GM12878 (cell line): Measurements from ENCODE around the gene EXD3. TPM values are rescaled to one million over a fixed set of nuclear protein-coding genes. Genes with fewer than 3 reads are reported as not detected.
A peak's percentile ranks its signal among the peaks of the same experiment; 100 is the strongest.

Experiments
- ATF7 ChIP-seq: fragments of 450-650 bp; IDR thresholded peaks from 2 replicates; pipeline ENCODE4 v1.6.1; 2016; ENCODE audit warnings: low read depth, mild to moderate bottlenecking
- BCL11A ChIP-seq: IDR thresholded peaks from 2 replicates; pipeline ENCODE4 v1.6.1; 2011; ENCODE audit warnings: low read depth, low read length
- BMI1 ChIP-seq: fragments of 450-650 bp; IDR thresholded peaks from 2 replicates; pipeline ENCODE4 v1.6.1; 2016; ENCODE audit warnings: mild to moderate bottlenecking, moderate library complexity, borderline replicate concordance
- BRCA1 ChIP-seq: IDR thresholded peaks from 2 replicates; pipeline ENCODE4 v1.6.1; 2011; ENCODE audit warnings: low read depth, low read length, improper control_type of control experiment
- CBX5 ChIP-seq: sonication (generic); IDR thresholded peaks from 2 replicates; pipeline ENCODE4 v1.6.1; 2016; ENCODE audit warnings: low read depth, moderate library complexity, mild to moderate bottlenecking, inconsistent platforms
- CHD1 ChIP-seq: IDR thresholded peaks from 2 replicates; pipeline ENCODE4 v1.6.1; 2012; ENCODE audit warnings: low read depth, low read length, improper control_type of control experiment
- CTCF ChIP-seq, 3 experiments: IDR thresholded peaks in 2 of 3; conservative IDR thresholded peaks in 1 of 3; 2 replicates each; pipeline ENCODE4 v1.5.1; 2011; ENCODE audit warnings: low read depth in 3 of 3, low read length in 3 of 3, mild to moderate bottlenecking in 3 of 3, control low read depth in 2 of 3, moderate library complexity in 2 of 3, inconsistent platforms in 1 of 3, mixed read lengths in 1 of 3; ENCODE audit not compliant: control insufficient read depth in 2 of 3, insufficient read depth in 1 of 3; ENCODE audit errors: extremely low read depth in 1 of 3
- E2F8 ChIP-seq: fragments of 450-650 bp; IDR thresholded peaks from 2 replicates; pipeline ENCODE4 v1.6.1; 2018; ENCODE audit warnings: mild to moderate bottlenecking, low read depth, moderate library complexity; ENCODE audit not compliant: partially characterized antibody
- EP300 ChIP-seq, 2 experiments: fragments of 150-350 bp in 1 of 2; IDR thresholded peaks; 2 replicates each; pipeline ENCODE4 v1.6.1; 2011 to 2012; ENCODE audit warnings: low read depth in 2 of 2, low read length in 2 of 2, borderline replicate concordance in 1 of 2, improper control_type of control experiment in 1 of 2, inconsistent platforms in 1 of 2; ENCODE audit not compliant: control insufficient read depth in 1 of 2
- IKZF1 ChIP-seq: fragments of 450-650 bp; conservative IDR thresholded peaks from 2 replicates; pipeline ENCODE4 v1.6.1; 2017; ENCODE audit warnings: antibody characterized with exemption, mild to moderate bottlenecking
- JUND ChIP-seq: IDR thresholded peaks from 2 replicates; pipeline ENCODE4 v1.6.1; 2012; ENCODE audit warnings: low read depth, mild to moderate bottlenecking, low read length, improper control_type of control experiment, moderate library complexity
- MTA3 ChIP-seq: IDR thresholded peaks from 2 replicates; pipeline ENCODE4 v1.6.1; 2012; ENCODE audit warnings: low read length, inconsistent platforms, borderline replicate concordance
- MYB ChIP-seq: fragments of 150-350 bp; IDR thresholded peaks from 2 replicates; pipeline ENCODE4 v1.6.1; 2014; ENCODE audit warnings: mild to moderate bottlenecking, low read depth, low read length, borderline replicate concordance
- NR2F1 ChIP-seq: fragments of 450-650 bp; conservative IDR thresholded peaks from 2 replicates; pipeline ENCODE4 v1.6.1; 2017; ENCODE audit warnings: mild to moderate bottlenecking
- POLR2AphosphoS2 ChIP-seq: IDR thresholded peaks from 2 replicates; pipeline ENCODE4 v1.6.1; 2011; ENCODE audit warnings: low read depth, mild to moderate bottlenecking, low read length, improper control_type of control experiment, moderate library complexity
- RB1 ChIP-seq: fragments of 450-650 bp; formaldehyde crosslinking; IDR thresholded peaks from 2 replicates; pipeline ENCODE4 v1.6.1; 2017; ENCODE audit warnings: mild to moderate bottlenecking, borderline replicate concordance
- RCOR1 ChIP-seq: conservative IDR thresholded peaks from 2 replicates; pipeline ENCODE4 v1.6.1; 2012; ENCODE audit warnings: low read depth, low read length, improper control_type of control experiment
- RFX5 ChIP-seq: IDR thresholded peaks from 2 replicates; pipeline ENCODE4 v1.6.1; 2011; ENCODE audit warnings: low read depth, low read length, improper control_type of control experiment
- SMAD5 ChIP-seq: IDR thresholded peaks from 2 replicates; pipeline ENCODE4 v1.6.1; 2016; ENCODE audit warnings: antibody characterized with exemption, low read depth
- SRF ChIP-seq, 2 experiments: IDR thresholded peaks; 2 replicates each; pipeline ENCODE4 v1.6.1; 2011; ENCODE audit warnings: low read depth in 2 of 2, low read length in 2 of 2, mild to moderate bottlenecking in 1 of 2, moderate library complexity in 1 of 2
- YBX1 ChIP-seq: fragments of 450-650 bp; IDR thresholded peaks from 2 replicates; pipeline ENCODE4 v1.6.1; 2016; ENCODE audit warnings: antibody characterized with exemption
- ZBTB40 ChIP-seq: fragments of 450-650 bp; IDR thresholded peaks from 2 replicates; pipeline ENCODE4 v1.6.1; 2016; ENCODE audit warnings: mild to moderate bottlenecking, moderate library complexity, borderline replicate concordance
- ZNF274 ChIP-seq: IDR thresholded peaks from one replicate; pipeline ENCODE4 v1.8.0; 2011; ENCODE audit not compliant: insufficient read length, insufficient read depth
- polyA plus RNA-seq, 11 experiments: library from polyadenylated mRNA; depleted of rRNA in 4 of 11; unstranded in 6 of 11; stranded (reverse) in 5 of 11; fragments of >200 nt; fragmentation: Nextera tagmentation in 4 of 11; fragmentation: Illumina TruSeq in 1 of 11; extraction: Ambion mirVana in 4 of 11; extraction: Trizol in 1 of 11; gene quantifications; 1 replicate in 1 of 11; 2 replicates in 10 of 11; pipeline versions ENCODE4 v1.2.1 to v1.2.3, GENCODE V29; 2011 to 2016; ENCODE audit warnings: inconsistent platforms in 2 of 11, missing spikeins in 2 of 11, low read depth in 1 of 11
- total RNA-seq, 4 experiments: library from RNA; depleted of rRNA in 3 of 4; stranded (reverse); fragments of >200 nt in 3 of 4; fragmentation: Illumina TruSeq in 1 of 4; extraction: Trizol in 1 of 4; gene quantifications; 2 replicates each; pipeline versions ENCODE4 v1.2.1 to v1.2.3, GENCODE V29; 2013 to 2021

The EXD3 gene
- total and polyA plus RNA-seq, 10 of the 15 experiments (the other 5 are each of a cell fraction or from before 2014, with no cell fraction given): 0.21 to 7.1 (median 3.6) TPM

GRCh38 chr9:137302118-137302448 lies 120.9 kb downstream of the EXD3 start, which contains the start of gene NRARP (continued):
- TF ChIP-seq E2F8 (no peak), BMI1 (no peak), ZNF274 (no peak), YBX1 (no peak), CBX5 (no peak), CTCF (IDR thresholded peaks at IDR 0.05 in 2 of 3, conservative IDR thresholded peaks at IDR 0.05 in 1 of 3; ENCODE audit: control insufficient read depth in 2 of 3, extremely low read depth in 1 of 3, insufficient read depth in 1 of 3, low read depth in 3 of 3, low read length in 3 of 3) (peak in 1 of 3 experiments; percentile 24; a peak in 1 of 6 replicates), RB1 (no peak), CHD1 (no peak), MTA3 (no peak), BRCA1 (no peak), SRF (IDR thresholded peaks at IDR 0.05; ENCODE audit: low read depth in 2 of 2, low read length in 2 of 2) (no peak), EP300 (IDR thresholded peaks at IDR 0.05; ENCODE audit: borderline replicate concordance in 1 of 2, control insufficient read depth in 1 of 2, low read depth in 2 of 2, low read length in 2 of 2) (no peak), NR2F1 (no peak), POLR2AphosphoS2 (peak; percentile 68; the same call in 1 of the 2 replicates), RFX5 (peak; percentile 49; the same call in 1 of the 2 replicates), ZBTB40 (no peak), ATF7 (no peak), SMAD5 (0 out of 2 replicates have a peak, but pooled peaks have one; percentile 26), JUND (no peak), RCOR1 (no peak), IKZF1 (no peak), BCL11A (no peak), MYB (no peak)
